Endometrial microvascular endothelial cells (primary cell): ENCODE measurements around the gene TPBG. TPM values are rescaled to one million over a fixed set of nuclear protein-coding genes. Genes with fewer than 3 reads are reported as not detected.

ENCODE experiments used
- in situ Hi-C: cut with HindIII; loops from 2 replicates; pipeline ENCODE4 v1.10.0; 2017; ENCODE audit warnings: low sequenced_read_pairs, low pct_unique_long_range_greater_than_20kb; ENCODE audit errors: inconsistent ontology term
- total RNA-seq: library from RNA; depleted of rRNA; stranded (reverse); fragments of >200 nt; gene quantifications from one replicate; pipeline ENCODE4 v1.2.3, GENCODE V29; 2015; ENCODE audit errors: inconsistent ontology term

TPBG gene
- 11.1 TPM for total RNA-seq

DNA sequence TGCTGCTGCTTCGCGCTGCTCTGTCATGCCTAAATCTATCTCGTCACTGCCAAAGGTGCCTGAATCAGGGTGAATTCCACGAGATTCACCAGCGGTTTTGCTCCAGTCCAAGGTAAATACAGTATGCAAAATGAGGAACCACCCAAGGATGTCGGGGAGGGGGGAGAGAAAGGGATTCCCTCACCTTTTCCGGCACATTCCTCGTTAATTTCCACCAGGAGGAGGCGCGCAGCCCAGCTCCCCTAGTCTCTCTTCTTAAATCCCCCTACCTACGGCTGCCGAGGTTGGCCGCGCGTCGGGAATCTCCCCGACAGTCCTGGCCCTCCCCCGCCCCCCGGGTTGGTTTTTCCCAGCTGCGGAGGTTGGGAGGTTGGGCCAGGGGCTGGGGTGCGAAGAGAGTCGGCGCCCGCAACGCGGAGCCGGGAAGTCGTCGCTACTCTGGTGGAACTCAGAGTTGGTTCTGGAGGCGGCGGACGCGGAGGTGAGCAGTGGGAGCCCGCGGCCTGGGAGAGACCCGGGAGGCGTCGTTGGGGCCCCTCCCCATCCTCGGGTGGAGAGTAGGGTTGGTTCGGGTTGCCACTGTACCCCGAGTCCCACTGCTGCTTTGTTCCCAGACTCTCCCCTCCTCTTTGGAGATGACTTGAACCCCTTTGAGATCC lies at the start of gene TPBG:
Gene TPBG (plus strand): TSS at position 390 of the 659 bp plus-strand sequence. CDS start 1,145 bp downstream, outside the sequence.
- in situ Hi-C loops: no loop called here

DNA sequence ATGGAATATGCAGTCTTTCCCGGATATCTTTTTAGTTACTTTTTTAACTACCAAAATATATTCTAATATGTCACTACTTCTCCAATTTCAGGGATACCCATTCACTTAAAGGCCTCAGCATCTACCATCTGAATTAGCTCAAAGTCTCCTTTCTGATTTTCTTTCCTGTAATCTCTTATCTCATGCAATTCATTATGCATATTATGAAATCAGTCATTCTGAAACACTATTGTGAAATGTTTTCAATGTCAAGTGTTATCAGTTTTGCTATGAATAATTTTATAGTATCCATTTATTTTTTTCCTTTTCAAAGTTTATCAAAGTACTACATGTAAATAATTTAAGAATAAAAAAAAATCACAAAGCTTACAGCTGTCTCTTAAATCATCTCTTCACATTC lies 41.2 kb upstream of the TPBG start:
- in situ Hi-C loops: no loop called here

- in situ Hi-C loops: no loop called here
These were observed 33.9 kb upstream of the TPBG start for GRCh38 chr6:82329766-82330165.

DNA sequence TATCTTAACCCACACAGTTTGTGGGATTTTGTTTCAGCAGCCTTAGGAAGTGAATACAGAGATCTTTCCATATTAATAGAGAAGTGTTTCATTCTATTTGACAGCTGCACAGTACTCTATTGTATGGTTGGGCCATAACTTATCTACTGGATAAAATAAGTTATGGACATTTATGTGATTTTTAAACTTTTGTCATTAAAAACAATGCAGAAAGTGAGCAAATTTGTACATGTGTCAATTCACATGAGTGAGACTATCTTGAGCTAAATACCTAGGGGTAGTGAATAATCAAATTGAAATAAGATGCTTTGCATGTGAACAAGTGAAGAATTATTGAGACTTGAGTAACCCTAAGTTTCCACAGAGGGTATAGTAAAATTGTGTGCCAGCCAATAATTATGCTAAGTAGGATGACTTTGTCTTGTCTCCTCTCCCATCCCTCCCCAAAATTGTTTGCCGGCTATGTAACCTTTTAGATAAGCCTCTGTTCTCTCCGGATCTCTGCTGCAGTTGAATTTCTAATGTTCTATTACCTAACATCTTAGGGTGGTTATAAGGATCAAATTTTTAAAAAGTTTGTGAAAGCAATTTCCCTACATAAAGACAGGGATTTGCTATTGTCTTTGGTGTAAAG lies 33.3 kb upstream of the TPBG start:
- in situ Hi-C loops: no loop called here

DNA sequence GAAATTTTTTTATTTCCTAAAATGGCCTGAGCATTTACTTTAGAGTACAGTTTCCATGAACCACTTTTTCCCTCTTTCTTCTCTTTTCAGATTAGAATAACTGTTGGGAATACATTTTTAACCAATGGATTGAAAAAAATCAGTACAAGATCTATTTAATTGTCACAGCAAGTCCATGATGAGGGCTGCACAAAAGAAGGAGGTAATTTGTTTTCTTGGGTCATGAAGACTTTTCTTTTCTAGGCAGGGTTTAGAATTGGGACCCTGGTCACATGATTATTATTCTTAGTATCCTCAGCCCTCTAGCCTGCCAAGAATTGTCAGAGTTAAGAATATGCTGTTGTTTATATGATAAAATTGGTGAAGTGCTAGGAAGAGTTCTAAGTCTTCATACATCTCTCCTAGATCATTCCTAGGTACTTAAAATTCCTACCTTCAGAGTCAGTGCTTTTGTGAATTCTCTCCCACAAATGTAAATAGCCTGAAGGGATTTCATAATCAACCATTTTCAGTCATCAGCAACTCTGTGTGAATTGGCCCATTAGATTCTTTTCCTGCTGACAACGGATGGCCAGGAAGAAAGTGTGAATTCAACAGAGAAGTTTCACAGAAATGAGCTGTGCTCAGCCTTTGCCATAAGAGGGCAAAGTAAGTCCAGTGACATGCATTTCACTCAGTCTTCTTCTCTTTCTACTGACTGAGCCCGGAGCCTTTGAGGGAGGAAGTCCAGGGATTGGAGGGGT lies 32.4 kb upstream of the TPBG start:
- in situ Hi-C loops: no loop called here

DNA sequence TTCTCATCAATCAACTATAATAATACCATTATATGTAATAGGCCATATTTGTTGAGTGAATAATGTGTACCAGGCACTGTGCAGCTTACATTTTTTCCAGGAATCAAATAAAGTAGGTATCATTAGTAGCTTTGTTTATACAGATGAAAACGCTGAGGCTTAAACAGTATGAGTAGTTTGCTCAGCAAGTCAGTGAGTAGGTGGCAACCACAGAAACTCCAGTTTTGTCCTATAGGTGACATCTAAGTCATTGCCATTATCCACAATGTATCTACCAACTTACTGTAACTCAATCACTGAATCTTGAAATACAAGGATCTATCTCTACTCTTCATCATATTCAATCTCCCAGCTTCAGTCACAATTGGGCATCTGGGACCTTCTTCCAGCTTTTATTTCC lies 29.8 kb upstream of the TPBG start:
- in situ Hi-C loops: no loop called here

- in situ Hi-C loops: no loop called here
These were observed 25.8 kb upstream of the TPBG start for GRCh38 chr6:82337688-82338257.

- in situ Hi-C loops: no loop called here
These were observed 15.5 kb upstream of the TPBG start for GRCh38 chr6:82348130-82348529.

GRCh38 chr6:82353848-82354247 lies 9.8 kb upstream of the TPBG start:
- in situ Hi-C loops: no loop called here

DNA sequence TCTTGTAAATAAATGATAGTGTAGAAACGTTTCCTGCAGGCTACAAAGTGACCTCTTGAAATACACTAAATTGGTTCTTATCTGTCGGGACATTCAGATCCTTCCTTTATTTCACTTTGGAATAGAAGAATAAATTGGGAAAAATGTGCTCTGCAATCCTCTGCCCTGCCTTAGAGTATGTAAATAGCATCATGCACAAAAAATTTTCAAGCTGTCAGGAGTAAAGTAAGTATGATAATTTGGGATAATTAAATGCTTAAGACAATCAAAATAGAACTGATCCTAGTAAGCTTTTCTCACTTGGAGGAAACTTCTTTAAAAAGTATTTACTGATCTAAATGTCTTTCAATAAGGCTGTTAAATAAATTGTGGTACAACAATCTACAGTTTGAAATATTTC lies 3.1 kb upstream of the TPBG start:
- in situ Hi-C loops: no loop called here

DNA sequence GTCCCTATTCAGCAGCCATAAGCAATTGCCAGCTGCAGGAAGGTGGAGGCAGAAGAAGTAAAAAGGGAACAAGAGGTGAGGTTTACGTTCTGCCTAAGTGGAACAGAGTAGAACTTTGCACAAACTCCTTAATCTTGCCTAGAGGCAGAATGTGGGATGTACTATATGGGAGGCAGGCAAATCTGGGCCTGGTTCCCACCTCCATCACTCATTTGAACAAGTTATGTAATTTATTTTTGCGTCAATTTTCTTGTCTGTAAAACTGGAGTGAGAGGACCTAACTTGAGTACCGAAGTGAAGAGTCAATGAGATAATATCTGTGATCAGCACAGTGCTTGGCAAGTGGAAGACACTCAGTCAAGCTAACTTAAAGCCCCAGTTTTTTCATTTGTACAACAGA lies 2.0 kb upstream of the TPBG start:
- in situ Hi-C loops: no loop called here

DNA sequence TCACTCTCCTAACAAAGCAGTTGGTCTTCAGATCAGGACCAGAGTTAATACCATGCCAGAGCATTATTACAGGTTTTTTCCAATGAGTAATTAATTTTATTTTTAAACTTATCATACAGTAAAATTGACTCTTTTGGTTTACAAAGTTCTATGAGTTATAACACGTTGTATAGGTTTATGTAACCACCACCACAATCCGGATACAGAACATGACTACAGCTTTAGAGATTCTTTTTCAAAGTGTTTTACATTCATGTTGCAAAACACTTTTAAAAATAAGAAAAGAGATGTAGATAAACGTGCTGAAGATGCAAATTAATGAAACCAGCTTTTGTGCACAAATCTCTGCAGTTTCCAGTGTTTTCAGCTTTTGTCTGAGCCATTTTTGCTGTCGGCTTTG lies 1.5 kb upstream of the TPBG start:
- in situ Hi-C loops: no loop called here

DNA sequence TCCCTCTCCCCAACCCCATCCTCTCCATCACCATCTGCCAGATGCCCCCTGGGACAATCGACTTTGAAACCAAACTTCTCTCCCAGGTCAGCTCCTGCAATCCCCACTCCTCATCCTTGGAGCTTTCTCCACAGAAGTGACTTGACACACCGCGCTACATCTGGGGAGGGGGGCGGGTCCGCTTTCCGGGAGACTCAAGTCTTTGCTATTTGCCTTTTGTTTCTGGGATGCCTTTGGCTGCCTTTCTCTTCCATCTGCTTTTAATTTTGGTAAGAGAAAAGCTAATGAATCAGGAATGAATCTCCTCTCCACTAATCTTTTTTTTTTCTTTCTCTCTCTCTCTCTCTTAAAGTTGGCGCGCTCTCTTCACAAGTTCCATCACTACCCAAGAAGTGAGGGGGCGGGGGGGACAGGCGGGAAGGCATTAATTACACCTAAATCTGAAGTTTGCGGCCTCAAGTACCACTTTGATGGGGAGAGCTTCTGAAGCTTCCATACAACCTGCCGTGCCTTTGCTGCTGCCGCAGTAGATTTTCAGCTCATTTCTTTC lies 664 bp upstream of the TPBG start:
- in situ Hi-C loops: no loop called here

GRCh38 chr6:82364087-82365015 lies 734 bp downstream of the TPBG start:
- in situ Hi-C loops: no loop called here

DNA sequence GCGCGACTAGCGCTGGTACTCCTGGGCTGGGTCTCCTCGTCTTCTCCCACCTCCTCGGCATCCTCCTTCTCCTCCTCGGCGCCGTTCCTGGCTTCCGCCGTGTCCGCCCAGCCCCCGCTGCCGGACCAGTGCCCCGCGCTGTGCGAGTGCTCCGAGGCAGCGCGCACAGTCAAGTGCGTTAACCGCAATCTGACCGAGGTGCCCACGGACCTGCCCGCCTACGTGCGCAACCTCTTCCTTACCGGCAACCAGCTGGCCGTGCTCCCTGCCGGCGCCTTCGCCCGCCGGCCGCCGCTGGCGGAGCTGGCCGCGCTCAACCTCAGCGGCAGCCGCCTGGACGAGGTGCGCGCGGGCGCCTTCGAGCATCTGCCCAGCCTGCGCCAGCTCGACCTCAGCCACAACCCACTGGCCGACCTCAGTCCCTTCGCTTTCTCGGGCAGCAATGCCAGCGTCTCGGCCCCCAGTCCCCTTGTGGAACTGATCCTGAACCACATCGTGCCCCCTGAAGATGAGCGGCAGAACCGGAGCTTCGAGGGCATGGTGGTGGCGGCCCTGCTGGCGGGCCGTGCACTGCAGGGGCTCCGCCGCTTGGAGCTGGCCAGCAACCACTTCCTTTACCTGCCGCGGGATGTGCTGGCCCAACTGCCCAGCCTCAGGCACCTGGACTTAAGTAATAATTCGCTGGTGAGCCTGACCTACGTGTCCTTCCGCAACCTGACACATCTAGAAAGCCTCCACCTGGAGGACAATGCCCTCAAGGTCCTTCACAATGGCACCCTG lies 1.6 kb downstream of the TPBG start:
- in situ Hi-C loops: no loop called here

GRCh38 chr6:82367704-82368103 lies 4.1 kb downstream of the TPBG start:
- in situ Hi-C loops: no loop called here

GRCh38 chr6:82370788-82371187 lies 7.2 kb downstream of the TPBG start:
- in situ Hi-C loops: no loop called here
